Measurements from ENCODE around the gene DOP1B. TPM values are rescaled to one million over a fixed set of nuclear protein-coding genes. Genes with fewer than 3 reads are reported as not detected.

DOP1B gene
- total and polyA plus RNA-seq, 10 of the 15 experiments (the other 5 are each of a cell fraction or from before 2014, with no cell fraction given), result 1.2 to 12.2 (median 4.3) TPM

- 93% methylated on average over 5 of the region's 5 CpGs for WGBS (ENCODE audit: insufficient coverage, insufficient replicate concordance, low lambda C conversion rate, missing lambda C conversion rate)
- no peak for DNase-seq (ENCODE audit: low read depth, low spot score)
- no peaks in the 10 kb centered on the region for H3K36me3 ChIP-seq (ENCODE audit: control insufficient read depth in 2 of 2, insufficient read depth in 2 of 2, low read length in 1 of 2)
- TF ChIP-seq CBX3 (IDR thresholded peaks at IDR 0.05; ENCODE audit: borderline replicate concordance, low read depth) (no peak), YBX1 (IDR thresholded peaks at IDR 0.05) (no peak), NR2C2 (IDR thresholded peaks at IDR 0.05; ENCODE audit: borderline replicate concordance, control insufficient read depth, insufficient read length, low read depth) (no peak), PAX5 (IDR thresholded peaks at IDR 0.05; ENCODE audit: borderline replicate concordance, low read depth, low read length) (no peak), FOXK2 (IDR thresholded peaks at IDR 0.05) (no peak), ETV6 (conservative IDR thresholded peaks at IDR 0.05 in 1 of 2, IDR thresholded peaks at IDR 0.05 in 1 of 2; ENCODE audit: borderline replicate concordance in 1 of 2, low read depth in 1 of 2) (no peak)
- no peak for FAIRE-seq
- no peaks in the 10 kb centered on the region for H3K27me3 ChIP-seq (replicated peaks in 1 of 2; ENCODE audit: control insufficient read depth in 2 of 2, insufficient read depth in 2 of 2, low read length in 1 of 2)
- intact Hi-C loops (cut with micrococcal nuclease; ENCODE audit: unreplicated experiment) (no loop called here), in situ Hi-C loops (cut with MboI) (no loop called here)
- CTCF ChIA-PET, result interaction anchor here (0.6 to 2.1 kb wide), 6 partner anchors 18 to 191 kb away, joined by 3 to 5 read pairs (median 4); no protein-coding TSS in a partner anchor
- POLR2A ChIA-PET, result no interaction called here
- no TSS peak for BruUV-seq (replicated peaks)
- H3K4me2 ChIP-seq (ENCODE audit: control insufficient read depth, insufficient read depth), result no peak overlapping the region
- no peaks in the 10 kb centered on the region for H4K20me1 ChIP-seq (ENCODE audit: control insufficient read depth, insufficient read depth)
- no peak overlapping the region for H3K4me3 ChIP-seq
- no peaks in the 10 kb centered on the region for H3K9me3 ChIP-seq (replicated peaks; ENCODE audit: control insufficient read depth, insufficient read depth, low read length)
- RAD21 ChIA-PET (ENCODE audit: unreplicated experiment), result interaction anchor here (0.6 to 0.8 kb wide), 2 partner anchors 65 to 139 kb away, joined by 3 read pairs; no protein-coding TSS in a partner anchor
- ATAC-seq, result no peak
- SMC1A ChIA-PET (ENCODE audit: uncharacterized antibody, unreplicated experiment), result interaction anchor here (1.3 to 1.6 kb wide), 2 partner anchors 53 to 56 kb away, joined by 4 to 5 read pairs; no protein-coding TSS in a partner anchor
- peaks cover 10% of the 10 kb centered on the region for H3K4me1 ChIP-seq (ENCODE audit: control insufficient read depth, insufficient read depth, low read length)
- no peak overlapping the region for H3K9ac ChIP-seq (ENCODE audit: control insufficient read depth, insufficient read depth, low read length)
- H2AFZ ChIP-seq (ENCODE audit: control insufficient read depth, low read depth, low read length), result no peak overlapping the region
- H3K79me2 ChIP-seq (ENCODE audit: control insufficient read depth, insufficient read depth, low read length), result no peaks in the 10 kb centered on the region
- no peak overlapping the region for H3K27ac ChIP-seq (ENCODE audit: control insufficient read depth, insufficient read depth)
Measured at GRCh38 chr21:36205962-36206361, 49.3 kb downstream of the DOP1B start.

Other genes with a start within 250 kb of the DOP1B start
- gene SETD4, start 96.3 kb upstream of the DOP1B start, total RNA-seq (2014; rRNA removed), result 10.3 and 10.4 TPM in 2 replicates
- 14.6 and 15.0 TPM in 2 replicates for gene SETD4, start 96.3 kb upstream of the DOP1B start, total RNA-seq (2014; rRNA removed; fragmentation: Illumina TruSeq; extraction: Trizol)
- gene SETD4, start 96.3 kb upstream of the DOP1B start, total RNA-seq (2021), result 15.6 and 18.8 TPM in 2 replicates
- gene SETD4, start 96.3 kb upstream of the DOP1B start, polyA plus RNA-seq (2011; rRNA removed), result 21.6 and 23.3 TPM in 2 replicates
- 18.3 and 21.6 TPM in 2 replicates for gene SETD4, start 96.3 kb upstream of the DOP1B start, polyA plus RNA-seq (2014; fragmentation: Illumina TruSeq; extraction: Trizol)
- 10 to 100 TPM; 26.2 to 37.0 TPM for gene SETD4, start 96.3 kb upstream of the DOP1B start, polyA plus RNA-seq (2014; fragmentation: Nextera tagmentation; extraction: Ambion mirVana)
- 17.6 TPM in 2 replicates for gene SETD4, start 96.3 kb upstream of the DOP1B start, polyA plus RNA-seq (2014; rRNA removed)
- gene SETD4, start 96.3 kb upstream of the DOP1B start, polyA plus RNA-seq (2016; fragmentation: Nextera tagmentation; extraction: Ambion mirVana), result 10 to 100 TPM; 18.0 to 22.6 TPM
- gene CBR1, start 86.8 kb upstream of the DOP1B start, total RNA-seq (2014; rRNA removed), result 103 and 116 TPM in 2 replicates
- 46.8 and 47.6 TPM in 2 replicates for gene CBR1, start 86.8 kb upstream of the DOP1B start, total RNA-seq (2014; rRNA removed; fragmentation: Illumina TruSeq; extraction: Trizol)
- gene CBR1, start 86.8 kb upstream of the DOP1B start, total RNA-seq (2021), result 66.6 and 68.0 TPM in 2 replicates
- 18.5 and 21.5 TPM in 2 replicates for gene CBR1, start 86.8 kb upstream of the DOP1B start, polyA plus RNA-seq (2011; rRNA removed)
- gene CBR1, start 86.8 kb upstream of the DOP1B start, polyA plus RNA-seq (2014; fragmentation: Illumina TruSeq; extraction: Trizol), result 26.9 and 37.3 TPM in 2 replicates
- 10 to 100 TPM; 16.9 to 42.2 TPM for gene CBR1, start 86.8 kb upstream of the DOP1B start, polyA plus RNA-seq (2014; fragmentation: Nextera tagmentation; extraction: Ambion mirVana)
- gene CBR1, start 86.8 kb upstream of the DOP1B start, polyA plus RNA-seq (2014; rRNA removed), result 138 and 139 TPM in 2 replicates
- 100 to 1,000 TPM; 119 to 126 TPM for gene CBR1, start 86.8 kb upstream of the DOP1B start, polyA plus RNA-seq (2016; fragmentation: Nextera tagmentation; extraction: Ambion mirVana)
- 8.9 and 9.1 TPM in 2 replicates for gene CBR3, start 21.7 kb upstream of the DOP1B start, total RNA-seq (2014; rRNA removed)
- gene CBR3, start 21.7 kb upstream of the DOP1B start, total RNA-seq (2014; rRNA removed; fragmentation: Illumina TruSeq; extraction: Trizol), result 9.2 and 10.5 TPM in 2 replicates
- gene CBR3, start 21.7 kb upstream of the DOP1B start, total RNA-seq (2021), result 14.1 and 15.2 TPM in 2 replicates
- gene CBR3, start 21.7 kb upstream of the DOP1B start, polyA plus RNA-seq (2011; rRNA removed), result 0.48 and 0.72 TPM in 2 replicates
- 6.6 and 7.5 TPM in 2 replicates for gene CBR3, start 21.7 kb upstream of the DOP1B start, polyA plus RNA-seq (2014; fragmentation: Illumina TruSeq; extraction: Trizol)
- 10 to 100 TPM in 1 of 2 experiments, 1 to 10 TPM in 1; 4.4 to 11.9 TPM for gene CBR3, start 21.7 kb upstream of the DOP1B start, polyA plus RNA-seq (2014; fragmentation: Nextera tagmentation; extraction: Ambion mirVana)
- gene CBR3, start 21.7 kb upstream of the DOP1B start, polyA plus RNA-seq (2014; rRNA removed), result 13.7 and 17.2 TPM in 2 replicates
- 10 to 100 TPM; 16.2 to 16.4 TPM for gene CBR3, start 21.7 kb upstream of the DOP1B start, polyA plus RNA-seq (2016; fragmentation: Nextera tagmentation; extraction: Ambion mirVana)
- gene MORC3, start 163.4 kb downstream of the DOP1B start, total RNA-seq (2014; rRNA removed), result 18.7 and 20.5 TPM in 2 replicates
- gene MORC3, start 163.4 kb downstream of the DOP1B start, total RNA-seq (2014; rRNA removed; fragmentation: Illumina TruSeq; extraction: Trizol), result 29.9 and 31.6 TPM in 2 replicates
- gene MORC3, start 163.4 kb downstream of the DOP1B start, total RNA-seq (2021), result 15.8 and 16.2 TPM in 2 replicates
- gene MORC3, start 163.4 kb downstream of the DOP1B start, polyA plus RNA-seq (2011; rRNA removed), result 22.6 and 40.2 TPM in 2 replicates
- 19.1 and 24.4 TPM in 2 replicates for gene MORC3, start 163.4 kb downstream of the DOP1B start, polyA plus RNA-seq (2014; fragmentation: Illumina TruSeq; extraction: Trizol)
- gene MORC3, start 163.4 kb downstream of the DOP1B start, polyA plus RNA-seq (2014; fragmentation: Nextera tagmentation; extraction: Ambion mirVana), result 1 to 10 TPM; 5.5 to 7.1 TPM
- gene MORC3, start 163.4 kb downstream of the DOP1B start, polyA plus RNA-seq (2014; rRNA removed), result 13.1 and 16.8 TPM in 2 replicates
- gene MORC3, start 163.4 kb downstream of the DOP1B start, polyA plus RNA-seq (2016; fragmentation: Nextera tagmentation; extraction: Ambion mirVana), result 10 to 100 TPM; 13.1 to 15.2 TPM
- 12.8 and 13.7 TPM in 2 replicates for gene CHAF1B, start 228.6 kb downstream of the DOP1B start, total RNA-seq (2014; rRNA removed)
- 14.6 and 16.4 TPM in 2 replicates for gene CHAF1B, start 228.6 kb downstream of the DOP1B start, total RNA-seq (2014; rRNA removed; fragmentation: Illumina TruSeq; extraction: Trizol)
- gene CHAF1B, start 228.6 kb downstream of the DOP1B start, total RNA-seq (2021), result 24.8 TPM in 2 replicates
- gene CHAF1B, start 228.6 kb downstream of the DOP1B start, polyA plus RNA-seq (2011; rRNA removed), result 13.6 and 18.2 TPM in 2 replicates
- 18.8 and 21.4 TPM in 2 replicates for gene CHAF1B, start 228.6 kb downstream of the DOP1B start, polyA plus RNA-seq (2014; fragmentation: Illumina TruSeq; extraction: Trizol)
- gene CHAF1B, start 228.6 kb downstream of the DOP1B start, polyA plus RNA-seq (2014; fragmentation: Nextera tagmentation; extraction: Ambion mirVana), result 1 to 10 TPM; 5.9 TPM
- gene CHAF1B, start 228.6 kb downstream of the DOP1B start, polyA plus RNA-seq (2014; rRNA removed), result 15.1 and 15.2 TPM in 2 replicates
- 10 to 100 TPM; 31.4 to 31.5 TPM for gene CHAF1B, start 228.6 kb downstream of the DOP1B start, polyA plus RNA-seq (2016; fragmentation: Nextera tagmentation; extraction: Ambion mirVana)